K562 (cell line): ENCODE measurements around the gene APBA2. TPM values are rescaled to one million over a fixed set of nuclear protein-coding genes. Genes with fewer than 3 reads are reported as not detected.

Experiments
- ATF7 ChIP-seq: fragments of 450-650 bp; IDR thresholded peaks from 2 replicates; pipeline ENCODE4 v1.7.1; 2014; ENCODE audit warnings: mild to moderate bottlenecking, moderate library complexity
- BRD9 ChIP-seq: fragments of 450-650 bp; IDR thresholded peaks from 2 replicates; pipeline ENCODE4 v1.6.1; 2018; ENCODE audit warnings: low read depth; ENCODE audit not compliant: partially characterized antibody
- CBFB ChIP-seq: sonication (generic); formaldehyde crosslinking; IDR thresholded peaks from 2 replicates; pipeline ENCODE4 v1.4.0; 2020; ENCODE audit warnings: mild to moderate bottlenecking, missing genetic modification reagents
- FOXJ2 ChIP-seq: fragments of 200-800 bp; sonication (Bioruptor generic); IDR thresholded peaks from 2 replicates; pipeline ENCODE4 v1.6.1; 2016; ENCODE audit warnings: missing genetic modification characterization, missing compliant biosample characterization
- KAT7 ChIP-seq: sonication (generic); formaldehyde crosslinking; IDR thresholded peaks from 2 replicates; pipeline ENCODE4 v1.8.0; 2022; ENCODE audit warnings: missing genetic modification reagents, mild to moderate bottlenecking, borderline replicate concordance
- MAFK ChIP-seq: IDR thresholded peaks from 2 replicates; pipeline ENCODE4 v1.6.1; 2011; ENCODE audit warnings: low read length, improper control_type of control experiment
- MAZ ChIP-seq, 2 experiments: fragments of 450-650 bp in 1 of 2; sonication (generic) in 1 of 2; formaldehyde crosslinking; IDR thresholded peaks in 1 of 2; conservative IDR thresholded peaks in 1 of 2; 2 replicates each; pipeline versions ENCODE4 v1.4.0 to v1.5.0; 2020; ENCODE audit warnings: mild to moderate bottlenecking in 1 of 2, missing genetic modification reagents in 1 of 2
- MYC ChIP-seq, 2 experiments: fragments of 250-450 bp in 1 of 2; sonication (Bioruptor Pico) in 1 of 2; IDR thresholded peaks; 2 replicates each; pipeline versions ENCODE4 v1.5.1 to v1.6.1; 2012 to 2021; ENCODE audit warnings: low read depth in 2 of 2, borderline replicate concordance in 1 of 2, improper control_type of control experiment in 1 of 2, low read length in 1 of 2, mild to moderate bottlenecking in 1 of 2, moderate library complexity in 1 of 2
- NR4A1 ChIP-seq, 2 experiments: fragments of 250-450 bp in 1 of 2; fragments of 450-650 bp in 1 of 2; sonication (Bioruptor Pico) in 1 of 2; IDR thresholded peaks; 2 replicates each; pipeline versions ENCODE4 v1.4.0 to v1.6.1; 2016 to 2020; ENCODE audit warnings: mild to moderate bottlenecking in 2 of 2, missing compliant biosample characterization in 1 of 2, missing genetic modification characterization in 1 of 2, moderate library complexity in 1 of 2
- POLR2B ChIP-seq: fragments of 450-650 bp; IDR thresholded peaks from 2 replicates; pipeline ENCODE4 v1.6.1; 2018; ENCODE audit warnings: low read depth; ENCODE audit not compliant: partially characterized antibody
- POLR3G ChIP-seq: IDR thresholded peaks from 2 replicates; pipeline ENCODE4 v1.6.1; 2011; ENCODE audit not compliant: insufficient read length, insufficient replicate concordance; ENCODE audit errors: extremely low read depth
- RBFOX2 ChIP-seq: fragments of 200-400 bp; formaldehyde crosslinking; IDR thresholded peaks from 2 replicates; pipeline ENCODE4 v1.6.1; 2017; ENCODE audit warnings: low read depth, mild to moderate bottlenecking, low read length, moderate library complexity
- RFX7 ChIP-seq: fragments of 250-450 bp; sonication (Bioruptor Pico); IDR thresholded peaks from 2 replicates; pipeline ENCODE4 v1.5.1; 2021; ENCODE audit warnings: mild to moderate bottlenecking
- TCF7 ChIP-seq: sonication (generic); IDR thresholded peaks from 2 replicates; pipeline ENCODE4 v1.6.1; 2016; ENCODE audit warnings: antibody characterized with exemption, borderline replicate concordance
- ZBTB8A ChIP-seq: fragments of 450-650 bp; IDR thresholded peaks from 2 replicates; pipeline ENCODE4 v1.6.1; 2018; ENCODE audit warnings: mild to moderate bottlenecking, moderate library complexity; ENCODE audit not compliant: partially characterized antibody
- ZFX ChIP-seq: sonication (generic); formaldehyde crosslinking; IDR thresholded peaks from 2 replicates; pipeline ENCODE4 v1.8.0; 2022; ENCODE audit warnings: mild to moderate bottlenecking, missing genetic modification reagents, moderate library complexity
- ZNF12 ChIP-seq: sonication (generic); formaldehyde crosslinking; IDR thresholded peaks from 2 replicates; pipeline ENCODE4 v1.4.0; 2020; ENCODE audit warnings: mild to moderate bottlenecking, missing genetic modification reagents
- ZNF24 ChIP-seq: fragments of 450-650 bp; IDR thresholded peaks from 2 replicates; pipeline ENCODE4 v1.6.1; 2016
- ZNF274 ChIP-seq: IDR thresholded peaks from 2 replicates; pipeline ENCODE4 v1.6.1; 2011; ENCODE audit warnings: low read depth, mild to moderate bottlenecking, low read length, moderate library complexity, borderline replicate concordance
- ZNF717 ChIP-seq: fragments of 250-450 bp; sonication (Bioruptor Pico); IDR thresholded peaks from 2 replicates; pipeline ENCODE4 v1.5.0; 2021
- polyA plus RNA-seq, 8 experiments: library from polyadenylated mRNA; depleted of rRNA in 4 of 8; stranded (reverse) in 5 of 8; unstranded in 3 of 8; fragments of >200 nt; fragmentation: Nextera tagmentation in 2 of 8; fragmentation: Illumina TruSeq in 1 of 8; extraction: Ambion mirVana in 2 of 8; extraction: Trizol in 1 of 8; gene quantifications; 2 replicates each; pipeline versions ENCODE4 v1.2.1 to v1.2.3, GENCODE V29; 2011 to 2014; ENCODE audit warnings: inconsistent platforms in 1 of 8, missing spikeins in 1 of 8
- total RNA-seq, 7 experiments: library from RNA; depleted of rRNA in 6 of 7; stranded (reverse); fragments of >200 nt in 6 of 7; fragmentation: Illumina TruSeq in 2 of 7; extraction: Trizol in 2 of 7; gene quantifications; 2 replicates each; pipeline versions ENCODE4 v1.2.1 to v1.2.3, GENCODE V29; 2011 to 2021; ENCODE audit warnings: low replicate concordance in 1 of 7
- TF ChIP-seq, protein P1 (sequence below): IDR thresholded peaks from 2 replicates; pipeline ENCODE4 v1.6.1; 2011; ENCODE audit not compliant: insufficient read length; ENCODE audit errors: extremely low read depth
- TF ChIP-seq, protein P2 (sequence below): fragments of 250-450 bp; sonication (Bioruptor Pico); IDR thresholded peaks from 2 replicates; pipeline ENCODE4 v1.5.1; 2021; ENCODE audit warnings: mild to moderate bottlenecking
- TF ChIP-seq, protein P3 (sequence below): fragments of 450-650 bp; IDR thresholded peaks from 2 replicates; pipeline ENCODE4 v1.6.1; 2018; ENCODE audit not compliant: partially characterized antibody

Gene APBA2
- total and polyA plus RNA-seq, 9 of the 15 experiments (the other 6 are each of a cell fraction or from before 2014, with no cell fraction given): 0.24 to 40.9 (median 25.2) TPM

DNA sequence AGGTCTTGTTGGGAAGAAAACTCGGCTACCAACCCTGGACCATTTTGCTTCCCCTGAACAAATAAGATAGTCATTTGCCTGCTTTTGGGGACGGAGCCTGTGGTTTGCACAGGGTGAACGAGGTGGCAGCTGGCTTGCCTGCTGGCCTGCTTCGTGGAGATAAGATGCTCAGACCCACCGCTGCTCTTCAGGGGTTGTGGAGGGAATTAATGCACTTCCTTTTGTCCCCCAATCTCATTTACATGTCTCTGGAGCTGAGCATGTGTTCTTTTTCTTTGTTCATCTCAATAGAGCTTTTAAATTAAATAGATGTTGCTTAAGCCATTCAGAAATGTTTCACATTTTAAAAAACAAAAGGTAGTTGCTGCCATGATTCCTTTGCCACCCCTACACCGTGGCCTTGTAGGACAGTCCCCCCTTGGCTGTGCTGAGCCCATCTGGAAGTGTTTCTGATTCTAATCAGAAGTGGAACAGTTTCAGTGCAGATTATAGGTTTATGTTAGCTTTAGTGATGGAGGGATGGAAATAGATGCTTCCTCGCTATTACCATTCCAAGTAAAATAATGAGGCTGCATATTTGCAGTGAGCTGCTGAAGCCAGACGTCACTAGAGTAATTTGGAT is 25.6 kb downstream of the APBA2 start (continued):
- TF ChIP-seq, protein P1, sequence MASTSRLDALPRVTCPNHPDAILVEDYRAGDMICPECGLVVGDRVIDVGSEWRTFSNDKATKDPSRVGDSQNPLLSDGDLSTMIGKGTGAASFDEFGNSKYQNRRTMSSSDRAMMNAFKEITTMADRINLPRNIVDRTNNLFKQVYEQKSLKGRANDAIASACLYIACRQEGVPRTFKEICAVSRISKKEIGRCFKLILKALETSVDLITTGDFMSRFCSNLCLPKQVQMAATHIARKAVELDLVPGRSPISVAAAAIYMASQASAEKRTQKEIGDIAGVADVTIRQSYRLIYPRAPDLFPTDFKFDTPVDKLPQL: no peak
- no peak for TF ChIP-seq RBFOX2
- TF ChIP-seq MAFK: peak; percentile 7; the same call in 1 of the 2 replicates
- no peak for TF ChIP-seq POLR3G
- no peak for TF ChIP-seq BRD9
- no peak for TF ChIP-seq ZBTB8A
- peak; percentile 85 for TF ChIP-seq ATF7
- TF ChIP-seq, protein P2, sequence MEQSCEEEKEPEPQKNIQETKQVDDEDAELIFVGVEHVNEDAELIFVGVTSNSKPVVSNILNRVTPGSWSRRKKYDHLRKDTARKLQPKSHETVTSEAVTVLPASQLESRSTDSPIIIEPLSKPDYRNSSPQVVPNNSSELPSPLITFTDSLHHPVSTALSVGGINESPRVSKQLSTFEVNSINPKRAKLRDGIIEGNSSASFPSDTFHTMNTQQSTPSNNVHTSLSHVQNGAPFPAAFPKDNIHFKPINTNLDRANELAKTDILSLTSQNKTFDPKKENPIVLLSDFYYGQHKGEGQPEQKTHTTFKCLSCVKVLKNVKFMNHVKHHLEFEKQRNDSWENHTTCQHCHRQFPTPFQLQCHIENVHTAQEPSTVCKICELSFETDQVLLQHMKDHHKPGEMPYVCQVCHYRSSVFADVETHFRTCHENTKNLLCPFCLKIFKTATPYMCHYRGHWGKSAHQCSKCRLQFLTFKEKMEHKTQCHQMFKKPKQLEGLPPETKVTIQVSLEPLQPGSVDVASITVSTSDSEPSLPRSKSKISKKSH (CRISPR knock-in tag): no peak
- no peak for TF ChIP-seq ZFX (CRISPR knock-in tag)
- TF ChIP-seq MYC (IDR thresholded peaks at IDR 0.05; ENCODE audit: low read depth, low read length): peak; percentile 76
- TF ChIP-seq MYC (CRISPR knock-in tag; IDR thresholded peaks at IDR 0.05; ENCODE audit: borderline replicate concordance, low read depth): no peak
- no peak for TF ChIP-seq ZNF717
- TF ChIP-seq NR4A1 (CRISPR knock-in tag; IDR thresholded peaks at IDR 0.05): 0 out of 2 replicates have a peak, but pooled peaks have one; percentile 45
- peak; percentile 82; the same call in 1 of the 2 replicates for TF ChIP-seq NR4A1 (tag; IDR thresholded peaks at IDR 0.05)
- TF ChIP-seq ZNF24: peak; percentile 98
- TF ChIP-seq KAT7 (CRISPR knock-in tag): no peak
- TF ChIP-seq POLR2B: no peak
- no peak for TF ChIP-seq ZNF274
- TF ChIP-seq ZNF12 (CRISPR knock-in tag): no peak
- TF ChIP-seq RFX7: no peak
- TF ChIP-seq TCF7: 0 out of 2 replicates have a peak, but pooled peaks have one; percentile 58
- peak in 1 of 2 experiments; percentile 64; a peak in 1 of 4 replicates for TF ChIP-seq MAZ (CRISPR knock-in tag; conservative IDR thresholded peaks at IDR 0.05 in 1 of 2, IDR thresholded peaks at IDR 0.05 in 1 of 2)
- TF ChIP-seq FOXJ2 (tag): no peak
- TF ChIP-seq, protein P3, sequence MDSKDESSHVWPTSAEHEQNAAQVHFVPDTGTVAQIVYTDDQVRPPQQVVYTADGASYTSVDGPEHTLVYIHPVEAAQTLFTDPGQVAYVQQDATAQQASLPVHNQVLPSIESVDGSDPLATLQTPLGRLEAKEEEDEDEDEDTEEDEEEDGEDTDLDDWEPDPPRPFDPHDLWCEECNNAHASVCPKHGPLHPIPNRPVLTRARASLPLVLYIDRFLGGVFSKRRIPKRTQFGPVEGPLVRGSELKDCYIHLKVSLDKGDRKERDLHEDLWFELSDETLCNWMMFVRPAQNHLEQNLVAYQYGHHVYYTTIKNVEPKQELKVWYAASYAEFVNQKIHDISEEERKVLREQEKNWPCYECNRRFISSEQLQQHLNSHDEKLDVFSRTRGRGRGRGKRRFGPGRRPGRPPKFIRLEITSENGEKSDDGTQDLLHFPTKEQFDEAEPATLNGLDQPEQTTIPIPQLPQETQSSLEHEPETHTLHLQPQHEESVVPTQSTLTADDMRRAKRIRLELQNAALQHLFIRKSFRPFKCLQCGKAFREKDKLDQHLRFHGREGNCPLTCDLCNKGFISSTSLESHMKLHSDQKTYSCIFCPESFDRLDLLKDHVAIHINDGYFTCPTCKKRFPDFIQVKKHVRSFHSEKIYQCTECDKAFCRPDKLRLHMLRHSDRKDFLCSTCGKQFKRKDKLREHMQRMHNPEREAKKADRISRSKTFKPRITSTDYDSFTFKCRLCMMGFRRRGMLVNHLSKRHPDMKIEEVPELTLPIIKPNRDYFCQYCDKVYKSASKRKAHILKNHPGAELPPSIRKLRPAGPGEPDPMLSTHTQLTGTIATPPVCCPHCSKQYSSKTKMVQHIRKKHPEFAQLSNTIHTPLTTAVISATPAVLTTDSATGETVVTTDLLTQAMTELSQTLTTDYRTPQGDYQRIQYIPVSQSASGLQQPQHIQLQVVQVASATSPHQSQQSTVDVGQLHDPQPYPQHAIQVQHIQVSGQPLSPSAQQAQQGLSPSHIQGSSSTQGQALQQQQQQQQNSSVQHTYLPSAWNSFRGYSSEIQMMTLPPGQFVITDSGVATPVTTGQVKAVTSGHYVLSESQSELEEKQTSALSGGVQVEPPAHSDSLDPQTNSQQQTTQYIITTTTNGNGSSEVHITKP: peak; percentile 97
- peak; percentile 97 for TF ChIP-seq CBFB (CRISPR knock-in tag)
